HG03521 (cell line): Measurements from ENCODE around the gene SGSH.

Source experiments
- ATAC-seq: cut with Tn5 transposase; IDR thresholded peaks from one replicate; pipeline ENCODE4 v1.9.1; 2021; ENCODE audit warnings: mild to moderate bottlenecking, moderate library complexity; ENCODE audit not compliant: unreplicated experiment

The SGSH gene

DNA sequence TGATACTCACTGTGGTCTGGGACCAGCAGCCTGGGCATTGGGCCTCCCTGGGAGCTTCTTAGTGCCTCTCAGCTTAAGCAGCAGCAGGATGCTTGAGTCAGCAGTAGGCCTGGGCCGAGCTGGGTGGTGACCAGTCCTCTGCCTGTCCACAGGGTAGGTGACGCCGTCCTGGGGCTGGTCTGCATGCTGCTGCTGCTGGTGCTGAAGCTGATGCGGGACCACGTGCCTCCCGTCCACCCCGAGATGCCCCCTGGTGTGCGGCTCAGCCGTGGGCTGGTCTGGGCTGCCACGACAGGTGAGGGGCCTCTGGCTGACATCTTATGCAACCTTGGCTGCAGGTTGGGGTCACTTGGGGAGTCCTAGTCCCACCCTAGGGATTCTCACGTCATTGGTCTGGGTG, 7.5 kb upstream of the SGSH start:
- no peak for ATAC-seq

DNA sequence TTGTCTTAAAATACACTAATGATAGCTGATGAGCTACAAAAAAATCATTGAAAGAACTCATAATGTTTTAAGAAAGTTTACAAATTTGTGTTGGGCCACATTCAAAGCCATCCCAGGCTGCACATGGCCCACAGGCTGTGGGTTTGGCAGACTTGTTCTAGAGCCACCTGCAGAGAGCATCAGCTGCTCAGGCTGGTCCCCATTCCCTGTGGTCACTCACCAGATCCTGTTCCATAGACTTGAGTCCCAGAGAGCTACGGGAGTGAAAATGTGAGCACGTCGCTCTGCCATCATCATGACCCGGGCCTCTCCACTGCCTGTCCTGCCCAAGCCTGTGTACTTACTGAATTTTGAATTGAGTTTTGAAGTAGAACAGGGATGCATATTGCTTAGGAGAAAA, 7.0 kb upstream of the SGSH start:
- no peak for ATAC-seq

DNA sequence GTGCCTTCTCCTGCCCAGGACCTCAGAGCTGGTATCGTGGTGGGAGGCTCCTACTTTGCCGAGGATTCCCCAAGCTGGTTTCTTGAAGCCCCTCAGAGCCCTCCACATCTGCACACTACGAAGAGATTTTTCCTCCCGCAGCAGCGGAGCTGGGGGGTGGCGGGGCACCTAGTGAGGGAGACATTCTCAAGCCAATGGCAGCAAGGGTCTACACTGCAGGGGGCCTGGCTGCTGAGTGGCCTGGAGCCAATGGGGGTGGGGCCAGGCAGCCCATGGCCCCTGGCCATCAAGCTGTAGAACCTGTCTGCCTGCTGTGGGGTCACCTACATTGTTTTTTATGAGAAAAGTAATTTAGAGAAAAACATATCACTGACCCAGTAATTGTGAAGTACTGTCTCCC, 5.1 kb upstream of the SGSH start:
- ATAC-seq: no peak

- no peak for ATAC-seq
These were observed 4.5 kb upstream of the SGSH start for GRCh38 chr17:80224683-80225082.

GRCh38 chr17:80223838-80224497, 3.8 kb upstream of the SGSH start:
- ATAC-seq: no peak

DNA sequence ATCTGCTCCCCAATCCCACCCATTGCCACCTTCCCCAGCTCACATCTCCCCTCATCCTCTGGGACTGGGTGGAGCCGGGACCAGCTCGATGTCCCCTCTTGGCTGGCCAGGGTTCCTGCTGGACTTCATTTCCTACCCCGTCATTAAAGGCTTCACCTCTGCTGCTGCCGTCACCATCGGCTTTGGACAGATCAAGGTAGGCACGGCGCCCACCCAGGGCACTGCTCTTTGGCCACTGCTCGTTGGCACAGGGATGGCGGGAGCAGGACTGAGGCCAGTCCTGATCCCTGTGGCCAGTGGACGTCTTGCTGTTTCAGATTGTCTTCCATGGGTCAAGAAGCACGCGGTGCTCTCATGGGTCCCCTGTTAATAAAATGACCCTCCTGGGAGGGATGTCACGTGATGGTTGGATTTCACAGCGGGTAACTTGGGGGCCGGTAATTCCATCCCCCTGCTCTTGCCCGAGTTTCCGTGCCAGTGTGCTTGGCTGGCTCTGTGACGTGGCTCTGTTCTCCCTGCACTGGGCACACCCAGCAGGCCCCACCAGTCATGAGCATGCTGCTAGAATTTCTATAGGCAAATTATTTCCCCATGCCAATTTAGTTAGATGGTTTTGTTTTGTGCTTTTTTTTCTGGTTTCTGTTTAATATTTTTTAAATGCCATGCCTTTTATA, 3.1 kb upstream of the SGSH start:
- ATAC-seq: no peak

DNA sequence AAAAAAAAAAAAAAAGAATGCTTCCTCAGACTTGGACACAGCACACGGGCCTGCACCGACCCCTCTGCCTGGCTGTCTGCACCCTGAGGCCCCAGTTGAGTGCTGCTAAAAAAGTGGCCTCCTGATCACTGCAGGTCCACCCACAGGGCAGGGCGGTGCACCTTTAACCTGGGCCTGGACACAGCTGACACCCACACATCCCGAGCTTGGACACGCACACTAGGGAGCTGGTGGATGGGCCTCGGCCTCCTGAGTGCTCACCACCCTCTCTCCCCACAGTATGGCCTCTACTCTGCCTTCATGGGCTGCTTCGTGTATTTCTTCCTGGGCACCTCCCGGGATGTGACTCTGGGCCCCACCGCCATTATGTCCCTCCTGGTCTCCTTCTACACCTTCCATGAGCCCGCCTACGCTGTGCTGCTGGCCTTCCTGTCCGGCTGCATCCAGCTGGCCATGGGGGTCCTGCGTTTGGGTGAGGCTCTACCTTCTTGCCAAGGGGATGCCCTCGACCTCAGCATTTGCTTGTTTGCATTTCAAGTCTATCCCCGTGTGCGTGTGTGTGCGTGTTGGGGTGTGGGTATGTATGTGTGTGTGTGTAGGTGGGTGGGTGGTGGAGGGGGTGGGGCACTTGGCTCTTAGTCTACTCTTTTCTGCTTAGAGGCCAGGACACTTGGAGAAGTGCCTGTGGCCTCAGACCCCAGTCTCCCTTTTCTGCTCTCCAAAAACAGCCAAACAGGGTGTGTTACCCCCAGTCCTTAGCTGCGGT, 2.4 kb upstream of the SGSH start:
- no peak for ATAC-seq

DNA sequence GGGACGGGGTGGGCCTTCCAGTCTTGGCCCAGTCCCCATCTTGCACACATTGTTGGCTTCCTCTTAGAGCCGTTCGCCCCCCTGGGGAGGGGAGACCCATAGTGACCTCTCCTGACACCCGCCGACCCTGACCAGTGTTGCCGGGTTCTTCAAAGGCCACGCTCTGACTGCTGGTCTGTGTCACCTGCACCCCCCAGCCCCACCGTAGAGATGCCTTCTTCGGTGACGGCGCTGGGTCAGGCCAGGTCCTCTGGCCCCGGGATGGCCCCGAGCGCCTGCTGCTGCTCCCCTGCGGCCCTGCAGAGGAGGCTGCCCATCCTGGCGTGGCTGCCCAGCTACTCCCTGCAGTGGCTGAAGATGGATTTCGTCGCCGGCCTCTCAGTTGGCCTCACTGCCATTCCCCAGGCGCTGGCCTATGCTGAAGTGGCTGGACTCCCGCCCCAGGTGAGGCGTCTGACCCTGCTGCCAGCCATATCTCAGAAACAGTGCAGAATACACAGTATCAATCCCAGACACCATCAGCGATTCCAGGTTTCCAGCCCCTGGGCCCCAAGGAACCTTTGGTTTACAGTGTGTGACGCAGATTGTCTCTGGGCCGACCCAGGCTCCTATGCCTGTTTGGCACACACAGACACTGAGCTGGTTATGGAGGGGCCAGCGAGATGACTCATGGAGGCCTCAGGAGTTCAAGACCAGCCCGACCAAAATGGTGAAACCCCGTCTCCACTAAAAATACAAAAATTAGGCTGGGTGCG, 1.4 kb upstream of the SGSH start:
- no peak for ATAC-seq

DNA sequence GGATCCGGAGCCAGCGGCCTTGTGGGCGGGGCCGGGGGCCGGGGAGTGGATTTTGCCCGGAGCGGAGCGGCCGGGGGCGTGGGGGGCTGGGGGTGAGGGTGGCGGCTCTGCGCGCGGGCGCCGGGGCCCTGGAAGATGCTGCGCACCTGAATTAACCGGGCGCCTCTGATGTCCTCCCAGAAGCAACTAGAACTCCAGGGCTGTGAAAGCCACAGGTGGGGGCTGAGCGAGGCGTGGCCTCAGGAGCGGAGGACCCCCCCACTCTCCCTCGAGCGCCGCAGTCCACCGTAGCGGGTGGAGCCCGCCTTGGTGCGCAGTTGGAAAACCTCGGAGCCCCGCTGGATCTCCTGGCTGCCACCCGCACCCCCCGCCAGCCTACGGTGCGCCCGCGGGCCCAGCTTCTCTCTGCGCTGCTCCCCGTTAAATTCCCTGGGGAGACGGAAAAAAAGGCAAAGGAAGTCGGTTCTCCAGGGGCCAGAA, 643 bp upstream of the SGSH start:
- no peak for ATAC-seq

DNA sequence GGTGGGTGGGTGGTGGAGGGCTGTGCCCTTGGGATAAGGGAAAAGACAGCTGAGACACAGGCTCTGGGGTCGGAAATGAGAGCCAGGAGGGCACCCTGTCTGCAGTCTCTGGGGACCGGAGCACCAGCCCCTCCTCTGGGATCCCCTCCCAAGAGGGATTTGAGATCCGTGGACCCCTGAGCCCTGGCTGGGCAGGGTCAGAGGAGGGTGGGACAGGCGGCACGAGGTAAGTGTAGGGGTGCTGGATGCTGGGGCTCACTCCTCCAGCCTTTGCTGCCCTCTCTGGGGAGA, 425 bp downstream of the SGSH start:
- ATAC-seq: no peak

GRCh38 chr17:80219013-80219762, 945 bp downstream of the SGSH start:
- no peak for ATAC-seq

DNA sequence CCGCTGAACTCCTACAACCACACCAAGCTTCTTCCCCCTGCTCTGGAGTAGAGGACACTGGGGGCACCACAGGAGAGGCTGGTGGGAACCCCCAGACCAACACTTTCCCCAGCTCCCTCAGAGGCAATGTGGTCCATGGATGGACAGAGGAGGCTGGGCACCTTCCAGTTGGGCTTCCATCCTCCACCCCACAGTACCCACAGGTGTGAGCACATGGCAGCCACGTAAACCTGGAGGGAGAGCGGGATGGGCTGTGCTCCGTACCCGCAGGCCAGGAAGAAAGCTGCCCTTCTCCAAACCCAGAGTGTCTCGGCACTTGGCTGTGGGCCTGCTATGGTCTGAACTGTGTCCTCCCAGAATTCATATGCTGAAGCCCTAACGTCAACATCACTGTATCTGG, 1.7 kb downstream of the SGSH start:
- ATAC-seq: no peak

DNA sequence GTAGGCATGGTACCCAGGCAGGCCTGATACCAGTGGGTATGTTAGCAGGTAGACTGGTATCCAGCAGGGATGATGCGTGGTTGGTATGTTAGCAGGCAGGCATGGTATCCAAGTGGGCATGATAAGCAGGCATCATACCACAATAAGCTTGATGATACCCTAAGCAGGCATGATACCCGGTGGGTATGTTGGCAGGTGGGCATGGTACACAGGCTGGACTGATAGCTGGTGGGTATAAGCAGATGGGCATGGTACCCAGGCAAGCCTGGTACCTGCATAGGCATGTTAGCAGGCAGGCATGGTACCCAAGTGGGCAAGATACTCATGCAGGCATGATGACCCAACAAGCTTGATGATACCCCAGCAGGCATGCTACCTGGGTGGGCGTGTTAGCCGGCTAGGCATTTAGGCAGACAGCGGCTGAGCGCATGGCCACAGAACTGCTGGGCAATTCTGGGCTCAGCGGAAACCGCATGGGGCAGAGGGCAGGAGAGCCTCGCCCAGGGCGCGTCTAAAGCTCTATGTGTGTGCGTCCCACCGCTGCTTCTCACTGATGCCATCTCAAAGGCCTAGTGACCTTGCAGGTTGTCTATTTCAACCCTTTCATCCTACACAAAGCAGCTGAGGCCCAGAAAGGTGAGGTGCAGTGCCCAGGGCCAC, 2.3 kb downstream of the SGSH start:
- no peak for ATAC-seq

DNA sequence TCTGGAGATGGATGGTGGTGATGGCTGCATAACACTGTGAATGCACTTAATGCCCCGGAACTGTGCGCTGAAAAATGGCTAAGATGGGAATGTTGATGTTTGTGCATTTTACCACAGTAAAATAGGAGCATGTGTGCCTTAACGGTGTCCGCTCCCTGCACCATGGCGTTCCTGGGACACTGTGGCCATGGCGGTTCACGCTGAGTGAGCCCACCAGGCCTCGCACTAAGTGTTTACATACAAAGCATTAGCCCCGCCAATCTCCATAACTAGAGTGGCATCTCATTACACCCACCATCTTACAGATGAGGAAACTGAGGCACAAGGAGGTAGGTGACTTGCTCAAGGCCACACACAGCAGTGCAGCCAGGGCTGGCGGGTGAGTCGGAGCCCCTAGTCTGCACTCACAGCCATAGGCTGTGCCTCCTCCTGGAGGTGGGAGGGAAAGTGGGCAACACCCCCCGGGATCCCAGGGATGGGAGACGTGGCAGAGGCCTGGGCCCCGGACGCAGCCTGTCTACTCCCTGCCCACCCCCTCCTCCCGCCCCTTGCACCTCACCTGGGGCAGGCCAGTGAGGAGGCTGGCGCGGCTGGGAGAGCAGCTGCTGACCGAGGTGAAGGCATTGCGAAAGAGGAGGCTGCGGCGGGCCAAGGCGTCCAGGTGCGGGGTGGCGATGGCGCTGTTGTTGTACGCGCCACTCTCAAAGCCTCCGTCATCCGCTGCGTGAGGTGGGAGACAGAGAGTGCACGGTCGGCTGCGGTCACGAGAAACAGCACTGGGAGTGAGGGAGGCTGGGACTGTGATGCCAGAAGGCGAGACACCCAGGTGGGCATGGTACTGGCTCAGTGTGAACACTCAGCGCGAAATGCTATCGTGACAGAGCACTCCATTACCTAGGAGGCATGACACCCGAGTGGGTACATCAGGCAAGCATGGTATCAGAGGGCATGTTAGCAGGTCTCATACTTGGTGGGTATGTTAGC, 3.4 kb downstream of the SGSH start:
- ATAC-seq: no peak

GRCh38 chr17:80214878-80215210, 5.3 kb downstream of the SGSH start:
- ATAC-seq: no peak

GRCh38 chr17:80214012-80214877, 5.9 kb downstream of the SGSH start:
- no peak for ATAC-seq

DNA sequence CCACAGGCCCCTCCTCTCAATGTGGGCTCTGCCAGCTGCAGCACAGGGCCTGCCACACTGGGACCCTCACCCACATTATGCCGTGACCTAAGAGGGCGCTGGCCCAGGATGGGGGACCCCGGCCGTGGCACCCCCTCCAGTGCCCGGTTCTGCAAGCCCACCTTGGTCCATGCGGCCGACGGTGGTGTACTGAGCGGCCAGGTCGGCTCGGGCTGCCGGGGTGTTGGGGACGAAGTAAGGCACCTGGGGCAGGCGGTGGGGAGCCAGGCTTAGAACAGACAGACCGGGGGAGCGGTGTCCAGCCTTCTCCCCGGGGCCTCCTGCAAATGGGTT, 6.5 kb downstream of the SGSH start:
- ATAC-seq: no peak

DNA sequence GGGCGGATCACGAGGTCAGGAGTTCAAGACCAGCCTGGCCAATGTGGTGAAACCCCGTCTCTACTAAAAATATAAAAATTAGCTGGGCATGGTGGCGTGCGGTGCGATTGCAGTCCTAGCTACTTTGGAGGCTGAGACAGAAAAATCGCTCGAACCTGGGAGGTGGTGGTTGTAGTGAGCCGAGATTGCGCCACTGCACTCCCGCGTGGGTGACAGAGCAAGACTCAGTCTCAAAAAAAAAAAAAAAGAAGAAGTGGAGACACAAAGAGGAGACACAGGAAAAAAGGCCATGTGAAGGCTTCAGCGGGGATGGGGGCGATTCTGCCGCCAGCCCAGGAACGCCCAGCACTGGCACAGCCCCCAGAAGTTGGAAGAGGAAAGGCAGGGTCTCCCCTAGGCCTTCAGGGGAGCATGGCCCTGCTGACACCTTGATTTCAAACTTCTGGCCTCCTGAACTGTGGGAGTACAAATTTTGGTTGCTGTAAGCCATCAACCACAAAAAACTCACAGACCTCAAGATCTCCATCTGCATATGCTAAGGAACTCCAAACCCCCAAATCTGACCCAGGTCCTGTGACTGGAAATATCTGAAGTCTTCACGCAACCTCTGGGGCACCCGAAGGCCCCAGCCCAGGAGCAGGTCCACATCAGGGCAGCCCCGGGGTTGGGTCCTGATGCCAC, 7.0 kb downstream of the SGSH start:
- ATAC-seq: no peak
